ENCODE data around the gene PPP1R14B. TPM values are rescaled to one million over a fixed set of nuclear protein-coding genes. Genes with fewer than 3 reads are reported as not detected.

The PPP1R14B gene
- total and polyA plus RNA-seq, 2 of the 13 experiments (the other 11 are each of a cell fraction or from before 2014, with no cell fraction given) = 110 to 148 TPM

- TF ChIP-seq DRAP1 (CRISPR knock-in tag; IDR thresholded peaks at IDR 0.05) = no peak
- TF ChIP-seq POLR2AphosphoS5 (IDR thresholded peaks at IDR 0.05; ENCODE audit: low read depth, low read length) = 0 out of 2 replicates have a peak, but pooled peaks have one; percentile 23
- 0 out of 2 replicates have a peak, but pooled peaks have one; percentile 45 for TF ChIP-seq ZNF280B (CRISPR knock-in tag; IDR thresholded peaks at IDR 0.05; ENCODE audit: borderline replicate concordance)
- 0 out of 2 replicates have a peak, but pooled peaks have one; percentile 4 for TF ChIP-seq ZNF331 (CRISPR knock-in tag; IDR thresholded peaks at IDR 0.05)
- TF ChIP-seq TBX3 (IDR thresholded peaks at IDR 0.05; ENCODE audit: borderline replicate concordance) = no peak
- peak; percentile 85 for TF ChIP-seq SP4 (CRISPR knock-in tag; IDR thresholded peaks at IDR 0.05)
- no peak for TF ChIP-seq KLF13 (CRISPR knock-in tag; IDR thresholded peaks at IDR 0.05)
- no peak for TF ChIP-seq ZNF720 (CRISPR knock-in tag; IDR thresholded peaks at IDR 0.05)
- TF ChIP-seq CERS6 (CRISPR knock-in tag; IDR thresholded peaks at IDR 0.05) = no peak
- no peak for TF ChIP-seq ZNF513 (CRISPR knock-in tag; conservative IDR thresholded peaks at IDR 0.05)
- 0 out of 4 replicates have a peak, but pooled peaks of 1 of the 2 experiments have one; percentile 42 for TF ChIP-seq HMGXB4 (CRISPR knock-in tag; IDR thresholded peaks at IDR 0.05; ENCODE audit: borderline replicate concordance in 1 of 2, low read depth in 1 of 2)
- TF ChIP-seq ATF2 (CRISPR knock-in tag; IDR thresholded peaks at IDR 0.05) = no peak; the same call in 1 of the 2 replicates
- no peak for TF ChIP-seq SRSF4 (IDR thresholded peaks at IDR 0.05; ENCODE audit: low read depth, low read length, poor library complexity, severe bottlenecking)
- TF ChIP-seq ZNF333 (CRISPR knock-in tag; IDR thresholded peaks at IDR 0.05; ENCODE audit: borderline replicate concordance) = no peak
- TF ChIP-seq ZFX (CRISPR knock-in tag; IDR thresholded peaks at IDR 0.05; ENCODE audit: low read depth) = peak; percentile 40
- TF ChIP-seq DMTF1 (CRISPR knock-in tag; IDR thresholded peaks at IDR 0.05) = no peak
- TF ChIP-seq ZNF879 (CRISPR knock-in tag; IDR thresholded peaks at IDR 0.05) = no peak
- TF ChIP-seq ZNF672 (CRISPR knock-in tag; IDR thresholded peaks at IDR 0.05) = no peak
Measured at GRCh38 chr11:64251016-64251752, 4.4 kb upstream of the PPP1R14B start, which contains the start of gene PLCB3 (continued).

Measured in HepG2 (cell line).